D721Med (cell line): ENCODE measurements around the gene SEMA4F.

ENCODE experiments used
- DNase-seq: peaks from one replicate; pipeline ENCODE4 v3.0.0; 2011; ENCODE audit warnings: low spot score; ENCODE audit not compliant: insufficient read length
- FAIRE-seq: peaks from 2 replicates; lab custom pipeline; 2011; peaks lifted over from hg19 to GRCh38; lab: Jason Lieb, UNC
- CTCF ChIP-seq: IDR thresholded peaks from 2 replicates; pipeline ENCODE4 v1.5.1; 2012; ENCODE audit warnings: mild to moderate bottlenecking, control low read depth; ENCODE audit not compliant: insufficient read depth; ENCODE audit errors: missing control alignments

Gene SEMA4F

GRCh38 chr2:74682501-74682900, 28.5 kb downstream of the SEMA4F start:
- no peak for TF ChIP-seq CTCF
- DNase-seq (no peak), FAIRE-seq (no peak)

GRCh38 chr2:74685408-74685807, 31.4 kb downstream of the SEMA4F start:
- no peak for FAIRE-seq
- TF ChIP-seq CTCF: no peak
- DNase-seq: no peak

- no peak for TF ChIP-seq CTCF
- no peak for FAIRE-seq
- no peak for DNase-seq
Measured at GRCh38 chr2:74688881-74689280, 34.8 kb downstream of the SEMA4F start.

DNA sequence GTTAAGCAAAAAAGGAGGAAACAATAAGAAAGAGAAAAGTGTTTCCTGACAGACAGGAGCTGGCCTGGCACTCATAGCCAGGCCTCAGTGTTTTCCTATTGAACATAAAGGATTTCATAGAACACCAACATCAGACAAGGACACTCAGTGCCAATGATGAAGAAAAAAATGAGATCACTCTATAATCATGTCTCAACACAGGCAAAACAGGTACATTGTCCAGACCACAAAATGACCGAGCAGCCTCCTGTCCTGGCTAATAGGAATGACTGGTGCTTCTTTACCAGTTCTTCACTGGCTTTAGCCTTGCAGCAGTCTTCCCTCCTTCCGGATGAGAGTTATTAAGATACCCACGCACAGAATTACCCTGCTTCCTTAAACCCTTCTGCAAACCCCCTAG, 35.6 kb downstream of the SEMA4F start:
- no peak for DNase-seq
- no peak for FAIRE-seq
- TF ChIP-seq CTCF: no peak

GRCh38 chr2:74690571-74690970, 36.5 kb downstream of the SEMA4F start:
- peak; percentile 46 for DNase-seq
- TF ChIP-seq CTCF: peak; percentile 89
- peak; percentile 25 for FAIRE-seq

- FAIRE-seq: no peak
- no peak for TF ChIP-seq CTCF
Measured at GRCh38 chr2:74691929-74692328, 37.9 kb downstream of the SEMA4F start.

GRCh38 chr2:74693213-74693612, 39.2 kb downstream of the SEMA4F start:
- DNase-seq (no peak), FAIRE-seq (no peak)
- no peak for TF ChIP-seq CTCF

More at GRCh38 chr2:74691929-74692328, 37.9 kb downstream of the SEMA4F start:
- no peak for DNase-seq
